ENCODE results near the gene BCL2L1. TPM values are rescaled to one million over a fixed set of nuclear protein-coding genes. Genes with fewer than 3 reads are reported as not detected.
"Not testable (repeated sequence)": the region's sequence is repeated elsewhere in the genome, so short reads cannot be mapped to it uniquely, and the experiment has no call there.

BCL2L1 gene
- total RNA-seq, 2 donors from 2014 or later: 86.7 to 134 TPM

GRCh38 chr20:31673435-31673834 is 49.2 kb downstream of the BCL2L1 start:
- Mint-ChIP-seq H3K4me3 (peak overlapping the region; percentile 88), H3K9me3 (no peaks in the 10 kb centered on the region), H3K27me3 (no peaks in the 10 kb centered on the region), H3K27ac (peak overlapping the region; percentile 88), H3K4me1 (peaks cover 56% of the 10 kb centered on the region), H3K36me3 (ENCODE audit: low read depth) (peaks cover 100% of the 10 kb centered on the region)
- ATAC-seq (replicated peaks): no peak

GRCh38 chr20:31671324-31671723 is 51.3 kb downstream of the BCL2L1 start:
- Mint-ChIP-seq H3K27me3 (no peaks in the 10 kb centered on the region), H3K9me3 (no peaks in the 10 kb centered on the region), H3K4me1 (peaks cover 52% of the 10 kb centered on the region), H3K27ac (peak overlapping the region; percentile 87), H3K36me3 (ENCODE audit: low read depth) (peaks cover 100% of the 10 kb centered on the region), H3K4me3 (no peak overlapping the region)
- ATAC-seq (replicated peaks): no peak

DNA sequence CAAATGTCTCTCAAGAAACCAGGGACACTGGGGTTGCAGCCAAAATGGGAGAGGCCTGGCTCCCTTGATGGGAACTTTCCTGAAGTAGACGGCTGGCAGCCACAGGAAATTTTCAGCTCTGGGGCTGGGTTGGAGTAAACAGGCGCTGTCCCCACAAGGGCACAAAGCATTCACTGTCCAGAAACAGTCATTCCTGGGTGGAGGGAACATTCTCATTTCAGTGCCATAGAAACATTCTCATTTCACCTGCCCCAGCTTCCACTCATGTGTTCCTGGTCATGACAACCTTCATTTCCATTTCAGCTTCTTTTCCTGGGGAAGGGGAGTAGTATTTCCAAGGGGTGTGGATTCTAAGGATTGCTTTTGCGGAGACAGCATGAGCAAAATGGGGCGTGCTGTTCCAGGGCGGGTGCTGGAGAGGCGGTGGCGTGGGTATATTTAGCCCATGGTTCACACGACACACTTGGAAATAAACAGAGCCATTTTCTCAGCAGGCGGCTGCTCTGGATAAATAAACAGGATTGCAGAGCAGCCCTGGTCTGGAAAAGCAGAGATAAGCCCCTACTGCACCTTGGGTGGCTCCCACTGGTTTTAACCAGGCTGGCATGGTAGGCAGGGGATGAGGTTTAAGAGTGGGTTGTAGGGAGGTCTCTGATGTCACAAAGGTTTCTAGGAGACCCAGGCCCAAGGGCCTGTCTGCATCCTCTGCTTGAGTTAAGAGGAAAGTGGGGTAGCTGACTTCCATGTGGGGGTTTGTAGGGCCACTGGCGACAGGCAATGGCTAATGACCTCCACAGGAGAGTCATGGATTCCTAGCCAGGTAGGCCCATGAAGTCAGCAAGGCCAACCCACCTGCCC is 52.1 kb downstream of the BCL2L1 start:
- no peak for ATAC-seq (replicated peaks)
- Mint-ChIP-seq H3K9me3 (no peaks in the 10 kb centered on the region), H3K36me3 (ENCODE audit: low read depth) (peaks cover 100% of the 10 kb centered on the region), H3K4me1 (peaks cover 49% of the 10 kb centered on the region), H3K27ac (peak overlapping the region; percentile 87), H3K27me3 (no peaks in the 10 kb centered on the region), H3K4me3 (no peak overlapping the region)

DNA sequence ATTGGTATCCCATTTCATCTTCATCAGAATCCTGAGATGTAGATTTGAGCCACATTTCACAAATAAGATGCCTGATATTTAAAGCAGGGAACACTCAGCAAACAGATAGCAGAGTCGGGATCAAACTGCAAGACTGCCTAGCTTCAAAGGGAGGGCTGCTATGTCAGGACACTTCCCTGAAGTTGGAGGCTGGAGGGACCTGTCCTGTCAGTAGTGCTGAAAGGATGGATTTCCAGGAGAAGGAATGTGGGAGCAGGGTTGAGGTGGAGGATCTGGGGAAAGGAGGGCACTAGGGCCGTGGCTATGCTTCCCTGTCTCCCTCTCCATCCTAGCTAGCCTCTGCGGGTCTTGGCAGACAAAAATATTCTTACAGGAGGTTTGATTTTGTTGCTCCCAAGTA is 52.8 kb downstream of the BCL2L1 start:
- Mint-ChIP-seq H3K27ac (peak overlapping the region; percentile 79), H3K4me1 (peaks cover 43% of the 10 kb centered on the region), H3K36me3 (ENCODE audit: low read depth) (peaks cover 100% of the 10 kb centered on the region), H3K4me3 (peak overlapping the region; percentile 38), H3K9me3 (no peaks in the 10 kb centered on the region), H3K27me3 (no peaks in the 10 kb centered on the region)
- no peak for ATAC-seq (replicated peaks)

GRCh38 chr20:31668944-31669343 is 53.7 kb downstream of the BCL2L1 start:
- peaks cover 39% of the 10 kb centered on the region for H3K4me1 Mint-ChIP-seq

GRCh38 chr20:31667315-31668285 is 55.1 kb downstream of the BCL2L1 start:
- Mint-ChIP-seq H3K27me3 (no peaks in the 10 kb centered on the region), H3K9me3 (no peaks in the 10 kb centered on the region), H3K36me3 (ENCODE audit: low read depth) (peaks cover 98% of the 10 kb centered on the region), H3K4me3 (peak overlapping the region; percentile 36), H3K4me1 (peaks cover 38% of the 10 kb centered on the region), H3K27ac (peak overlapping the region; percentile 84)
- no peak for ATAC-seq (replicated peaks)

More at GRCh38 chr20:31668944-31669343, 53.7 kb downstream of the BCL2L1 start:
- H3K27me3 Mint-ChIP-seq; H3K9me3 Mint-ChIP-seq; H3K4me3 Mint-ChIP-seq; ATAC-seq (replicated peaks): not testable (repeated sequence)
- Mint-ChIP-seq H3K27ac (peak overlapping the region; percentile 79), H3K36me3 (ENCODE audit: low read depth) (peaks cover 100% of the 10 kb centered on the region)

GRCh38 chr20:31666258-31667042 is 56.2 kb downstream of the BCL2L1 start:
- no peak overlapping the region for H3K4me3 Mint-ChIP-seq

DNA sequence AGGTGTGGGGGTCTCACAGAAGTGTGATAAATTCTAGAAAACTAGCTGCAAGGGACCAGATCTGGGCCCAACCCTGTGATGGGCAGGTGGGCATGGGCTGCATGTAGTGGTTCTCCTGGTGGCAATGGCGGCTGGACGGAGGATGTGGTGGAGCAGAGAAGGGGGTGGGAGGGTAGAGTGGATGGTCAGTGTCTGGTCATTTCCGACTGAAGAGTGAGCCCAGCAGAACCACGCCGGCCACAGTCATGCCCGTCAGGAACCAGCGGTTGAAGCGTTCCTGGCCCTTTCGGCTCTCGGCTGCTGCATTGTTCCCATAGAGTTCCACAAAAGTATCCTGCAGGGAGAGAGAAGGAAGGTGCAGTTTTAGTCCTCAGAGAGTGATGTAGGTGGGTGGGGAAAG is 56.9 kb downstream of the BCL2L1 start:
- Mint-ChIP-seq H3K27me3 (no peaks in the 10 kb centered on the region), H3K4me1 (peaks cover 48% of the 10 kb centered on the region), H3K9me3 (no peaks in the 10 kb centered on the region), H3K36me3 (ENCODE audit: low read depth) (peaks cover 98% of the 10 kb centered on the region), H3K27ac (peak overlapping the region; percentile 84), H3K4me3 (no peak overlapping the region)
- no peak for ATAC-seq (replicated peaks)

More at GRCh38 chr20:31666258-31667042, 56.2 kb downstream of the BCL2L1 start:
- Mint-ChIP-seq H3K27me3 (no peaks in the 10 kb centered on the region), H3K36me3 (ENCODE audit: low read depth) (peaks cover 98% of the 10 kb centered on the region), H3K9me3 (no peaks in the 10 kb centered on the region), H3K4me1 (peaks cover 47% of the 10 kb centered on the region), H3K27ac (peak overlapping the region; percentile 84)
- no peak for ATAC-seq (replicated peaks)

DNA sequence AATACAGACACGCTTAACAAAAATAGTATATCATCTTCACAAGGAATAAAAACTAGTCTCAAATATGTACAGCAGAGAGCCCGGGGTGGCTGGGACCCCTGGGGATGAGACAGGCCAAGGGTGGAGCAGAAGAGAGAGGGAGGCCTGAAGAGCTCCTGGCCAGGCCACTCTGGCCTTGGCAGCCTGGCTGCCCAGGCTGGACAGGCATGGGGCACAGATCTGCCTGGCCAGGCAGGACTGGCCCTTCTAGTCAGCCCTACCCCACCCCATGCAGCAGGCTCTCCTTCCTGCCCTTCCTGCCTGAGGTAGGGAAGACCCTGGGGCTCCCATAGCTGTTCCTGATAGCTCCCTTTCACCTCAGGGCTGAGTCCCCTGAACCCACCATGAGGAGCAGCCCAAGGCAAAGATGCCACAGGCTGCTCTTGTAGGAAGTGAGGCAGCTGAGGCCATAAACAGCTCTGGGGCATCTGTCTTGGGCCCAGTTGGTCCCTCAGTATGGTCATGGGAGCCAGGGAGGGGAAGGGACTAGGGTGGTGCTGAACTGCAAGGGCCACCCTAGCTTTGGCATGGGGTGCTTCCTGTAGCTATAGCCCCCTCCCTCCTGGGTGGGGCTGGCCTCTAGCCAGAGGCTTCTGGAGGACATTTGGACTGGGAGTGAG is 57.8 kb downstream of the BCL2L1 start:
- Mint-ChIP-seq H3K36me3 (ENCODE audit: low read depth) (peaks cover 94% of the 10 kb centered on the region), H3K9me3 (no peaks in the 10 kb centered on the region), H3K4me3 (no peak overlapping the region), H3K27me3 (no peaks in the 10 kb centered on the region), H3K4me1 (peaks cover 45% of the 10 kb centered on the region), H3K27ac (peak overlapping the region; percentile 84)
- no peak for ATAC-seq (replicated peaks)

- peak overlapping the region; percentile 84 for H3K27ac Mint-ChIP-seq
- peak overlapping the region; percentile 74 for H3K4me3 Mint-ChIP-seq
- H3K36me3 Mint-ChIP-seq (ENCODE audit: low read depth): peaks cover 86% of the 10 kb centered on the region
- no peaks in the 10 kb centered on the region for H3K9me3 Mint-ChIP-seq
- peaks cover 41% of the 10 kb centered on the region for H3K4me1 Mint-ChIP-seq
- no peak for ATAC-seq (replicated peaks)
- no peaks in the 10 kb centered on the region for H3K27me3 Mint-ChIP-seq
Measured at GRCh38 chr20:31663838-31664695, 58.6 kb downstream of the BCL2L1 start.

DNA sequence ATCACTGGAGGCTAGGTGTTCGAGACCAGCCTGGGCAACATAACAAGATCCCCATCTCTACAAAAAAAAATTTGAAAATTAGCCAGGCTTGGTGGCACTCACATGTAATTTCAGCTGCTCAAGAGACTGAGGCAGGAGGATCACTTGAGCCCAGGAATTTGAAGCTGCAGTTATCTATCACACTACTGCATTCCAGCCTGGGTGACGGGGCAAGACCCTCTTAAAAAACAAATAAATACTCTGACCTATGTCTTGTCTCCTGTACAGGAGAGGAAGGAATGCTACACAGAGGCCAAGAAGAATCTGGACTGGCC is 59.2 kb downstream of the BCL2L1 start:
- Mint-ChIP-seq H3K27me3 (no peaks in the 10 kb centered on the region), H3K4me3 (peak overlapping the region; percentile 74), H3K27ac (peak overlapping the region; percentile 79), H3K36me3 (ENCODE audit: low read depth) (peaks cover 80% of the 10 kb centered on the region), H3K4me1 (peaks cover 41% of the 10 kb centered on the region), H3K9me3 (no peaks in the 10 kb centered on the region)
- ATAC-seq (replicated peaks): no peak

GRCh38 chr20:31662372-31662854 is 60.3 kb downstream of the BCL2L1 start:
- Mint-ChIP-seq H3K4me1 (peaks cover 33% of the 10 kb centered on the region), H3K4me3 (peak overlapping the region; percentile 74), H3K36me3 (ENCODE audit: low read depth) (peaks cover 70% of the 10 kb centered on the region), H3K9me3 (no peaks in the 10 kb centered on the region), H3K27ac (peak overlapping the region; percentile 79), H3K27me3 (no peaks in the 10 kb centered on the region)
- ATAC-seq (replicated peaks): no peak

Measured in activated T-helper 17 cell treated with anti-CD3 and anti-CD28 coated beads, Interleukin-2, amount 50 U/mL, for 72 hours (primary cell).